Cardiac fibroblast (primary cell): ENCODE results near the gene DDX20.

Experiments used
- DNase-seq, 2 donors: peaks; one replicate each; pipeline versions ENCODE4 v3.0.0 to v3.0.0-alpha.2; 2010; ENCODE audit warnings: low read depth in 2 of 2
- H3K4me3 ChIP-seq, 2 donors: replicated peaks in 1 of 2; 1 replicate in 1 of 2; 2 replicates in 1 of 2; pipeline ENCODE4 v1.5.1; 2011; ENCODE audit warnings: low read depth in 2 of 2, low read length in 2 of 2, mild to moderate bottlenecking in 2 of 2, moderate library complexity in 1 of 2
- CTCF ChIP-seq: IDR thresholded peaks from one replicate; pipeline ENCODE4 v1.5.1; 2011; ENCODE audit warnings: low read depth, mild to moderate bottlenecking, low read length, inconsistent platforms

DDX20 gene

GRCh38 chr1:111719135-111719534 is 36.6 kb upstream of the DDX20 start:
- DNase-seq, result no peak
- no peak for TF ChIP-seq CTCF
- no peak overlapping the region for H3K4me3 ChIP-seq

GRCh38 chr1:111719674-111720132 is 36.0 kb upstream of the DDX20 start:
- no peak overlapping the region for H3K4me3 ChIP-seq
- no peak for TF ChIP-seq CTCF
- peak; percentile 68 to 71 for DNase-seq

GRCh38 chr1:111720274-111720976 is 35.3 kb upstream of the DDX20 start:
- no peak overlapping the region for H3K4me3 ChIP-seq
- no peak for TF ChIP-seq CTCF
- DNase-seq, result peak; percentile 29 to 54

- no peak overlapping the region for H3K4me3 ChIP-seq
- TF ChIP-seq CTCF, result no peak
- DNase-seq, result peak in 1 of 2 donors; percentile 42
Observed at GRCh38 chr1:111720977-111721786, 34.5 kb upstream of the DDX20 start.

GRCh38 chr1:111723091-111723806 is 32.5 kb upstream of the DDX20 start:
- no peak for DNase-seq
- TF ChIP-seq CTCF, result no peak
- H3K4me3 ChIP-seq, result no peak overlapping the region

- DNase-seq, result no peak
- TF ChIP-seq CTCF, result no peak
- H3K4me3 ChIP-seq, result no peak overlapping the region
Observed at GRCh38 chr1:111723871-111724270, 31.8 kb upstream of the DDX20 start.
